HEK293 (cell line): ENCODE results near the gene TUT4.

Experiments used
- CTCF ChIP-seq: fragments of 450-650 bp; formaldehyde crosslinking; IDR thresholded peaks from 2 replicates; pipeline ENCODE4 v1.5.1; 2016; ENCODE audit warnings: missing biosample characterization, missing genetic modification characterization
- KLF9 ChIP-seq: fragments of 450-650 bp; formaldehyde crosslinking; IDR thresholded peaks from 2 replicates; pipeline ENCODE4 v1.5.1; 2016; ENCODE audit warnings: missing biosample characterization, missing genetic modification characterization, low read depth

DNA sequence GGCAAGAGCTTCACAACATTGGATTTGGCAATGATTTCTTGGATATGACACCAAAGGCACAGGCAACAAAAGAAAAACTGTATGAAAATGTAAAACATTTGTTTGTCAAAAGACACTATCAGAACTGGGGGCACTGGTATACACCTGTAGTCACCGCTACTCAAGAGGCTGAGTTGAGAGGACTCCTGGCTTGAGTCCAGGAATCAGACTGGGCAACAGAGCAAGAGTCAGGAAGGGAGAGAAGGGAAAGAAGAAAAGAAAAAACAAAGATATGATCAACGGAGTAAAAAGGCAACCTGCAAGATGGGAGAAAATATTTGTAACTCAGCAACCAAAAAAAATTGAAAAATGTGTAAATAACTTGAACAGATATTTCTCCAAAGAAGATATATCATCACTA lies 6.0 kb upstream of the TUT4 start:
- TF ChIP-seq KLF9 (tag by site-specific recombination): no peak
- no peak for TF ChIP-seq CTCF (tag by site-specific recombination)
